Osteocyte (in vitro differentiated cells): ENCODE results near the gene IDH1. TPM values are rescaled to one million over a fixed set of nuclear protein-coding genes. Genes with fewer than 3 reads are reported as not detected.
A peak's percentile ranks its signal among the peaks of the same experiment; 100 is the strongest.

Experiments used
- DNase-seq: peaks from one replicate; pipeline ENCODE4 v3.0.0; 2021; ENCODE audit warnings: mixed read lengths; ENCODE audit not compliant: unreplicated experiment; ENCODE audit errors: extremely low spot score
- H3K27ac Mint-ChIP-seq: one replicate; pipeline ENCODE4 v1.8.0; 2021; ENCODE audit warnings: mild to moderate bottlenecking, mixed read lengths; ENCODE audit not compliant: unreplicated experiment
- H3K27me3 Mint-ChIP-seq: one replicate; pipeline ENCODE4 v1.8.0; 2021; ENCODE audit warnings: mixed read lengths; ENCODE audit not compliant: unreplicated experiment
- H3K36me3 Mint-ChIP-seq: one replicate; pipeline ENCODE4 v1.8.0; 2021; ENCODE audit warnings: mixed read lengths; ENCODE audit not compliant: unreplicated experiment
- H3K4me1 Mint-ChIP-seq: one replicate; pipeline ENCODE4 v1.8.0; 2021; ENCODE audit warnings: mixed read lengths; ENCODE audit not compliant: unreplicated experiment
- H3K4me3 Mint-ChIP-seq: one replicate; pipeline ENCODE4 v1.8.0; 2021; ENCODE audit warnings: mild to moderate bottlenecking, moderate library complexity, mixed read lengths; ENCODE audit not compliant: unreplicated experiment
- H3K9me3 Mint-ChIP-seq: one replicate; pipeline ENCODE4 v1.8.0; 2021; ENCODE audit warnings: mixed read lengths; ENCODE audit not compliant: unreplicated experiment
- CTCF ChIP-seq: fragments of 200-600 bp; sonication (generic); IDR thresholded peaks from 2 replicates; pipeline ENCODE4 v1.5.0; 2021; ENCODE audit warnings: antibody characterized with exemption, mild to moderate bottlenecking, moderate library complexity
- long read RNA-seq: library from polyadenylated mRNA; unstranded; transcript quantifications from one replicate; pipeline ENCODE4 v2.0.0, GENCODE V29; 2021
- total RNA-seq: library from RNA; stranded (reverse); gene quantifications from 2 replicates; pipeline ENCODE4 v1.2.1, GENCODE V29; 2021

The IDH1 gene
- total RNA-seq = 49.6 and 52.1 TPM in 2 replicates
- long read RNA-seq, transcript IDH1-207 (4 exons, 1,614 nt) = minor isoform, 5 of 401 reads
- long read RNA-seq, transcript IDH1-205 (10 exons, 2,298 nt) = minor isoform, 22 of 401 reads
- long read RNA-seq, transcript IDH1-201 (10 exons, 2,382 nt) = major isoform, 340 of 401 reads
- long read RNA-seq, partial matches to known transcripts = 17 of 401 reads
- long read RNA-seq, other reads (novel, unspliced or antisense) = 11 of 401 reads

GRCh38 chr2:208254871-208255556 lies at the start of gene IDH1:
IDH1 (minus strand) TSS chr2:208255071; CDS start chr2:208251551, 3,520 bp downstream.
- DNase-seq = peak; percentile 99
- Mint-ChIP-seq H3K27ac (peak within 1 kb of the TSS; percentile 92), H3K36me3 (peaks cover 13% of the 10 kb centered on the region), H3K4me1 (peaks cover 14% of the 10 kb centered on the region), H3K4me3 (peak within 1 kb of the TSS; percentile 100), H3K9me3 (no peaks in the 10 kb centered on the region), H3K27me3 (no peaks in the 10 kb centered on the region)
- TF ChIP-seq CTCF = peak; percentile 63

- TF ChIP-seq CTCF = no peak
These were observed 49.3 kb upstream of the IDH1 start for GRCh38 chr2:208304157-208304556.

GRCh38 chr2:208300847-208301618 lies 46.2 kb upstream of the IDH1 start:
- Mint-ChIP-seq H3K4me3 (no peak overlapping the region), H3K27ac (no peak overlapping the region), H3K9me3 (no peaks in the 10 kb centered on the region), H3K36me3 (peaks cover 55% of the 10 kb centered on the region), H3K27me3 (no peaks in the 10 kb centered on the region), H3K4me1 (peaks cover 2% of the 10 kb centered on the region)
- DNase-seq = no peak
- no peak for TF ChIP-seq CTCF

More at GRCh38 chr2:208304157-208304556, 49.3 kb upstream of the IDH1 start:
- Mint-ChIP-seq H3K36me3 (peaks cover 57% of the 10 kb centered on the region), H3K4me1 (peaks cover 6% of the 10 kb centered on the region), H3K27me3 (no peaks in the 10 kb centered on the region), H3K9me3 (no peaks in the 10 kb centered on the region), H3K27ac (no peak overlapping the region), H3K4me3 (no peak overlapping the region)
- no peak for DNase-seq

GRCh38 chr2:208297961-208298360 lies 43.1 kb upstream of the IDH1 start:
- Mint-ChIP-seq H3K27ac (no peak overlapping the region), H3K9me3 (no peaks in the 10 kb centered on the region), H3K36me3 (peaks cover 59% of the 10 kb centered on the region), H3K4me1 (peaks cover 2% of the 10 kb centered on the region), H3K4me3 (no peak overlapping the region), H3K27me3 (no peaks in the 10 kb centered on the region)
- TF ChIP-seq CTCF = no peak
- no peak for DNase-seq

GRCh38 chr2:208296610-208297009 lies 41.7 kb upstream of the IDH1 start:
- no peak for DNase-seq
- Mint-ChIP-seq H3K36me3 (peaks cover 63% of the 10 kb centered on the region), H3K4me1 (peaks cover 2% of the 10 kb centered on the region), H3K4me3 (no peak overlapping the region), H3K9me3 (no peaks in the 10 kb centered on the region), H3K27ac (no peak overlapping the region), H3K27me3 (no peaks in the 10 kb centered on the region)
- no peak for TF ChIP-seq CTCF
